Cardiac fibroblast (primary cell): ENCODE results near the gene PARP4.
"Not testable (repeated sequence)": the region's sequence is repeated elsewhere in the genome, so short reads cannot be mapped to it uniquely, and the experiment has no call there.

Experiments used
- DNase-seq, 2 donors: peaks; one replicate each; pipeline versions ENCODE4 v3.0.0 to v3.0.0-alpha.2; 2010; ENCODE audit warnings: low read depth in 2 of 2
- H3K4me3 ChIP-seq, 2 donors: replicated peaks in 1 of 2; 1 replicate in 1 of 2; 2 replicates in 1 of 2; pipeline ENCODE4 v1.5.1; 2011; ENCODE audit warnings: low read depth in 2 of 2, low read length in 2 of 2, mild to moderate bottlenecking in 2 of 2, moderate library complexity in 1 of 2
- TF ChIP-seq, protein P1 (sequence below): IDR thresholded peaks from one replicate; pipeline ENCODE4 v1.5.1; 2011; ENCODE audit warnings: low read depth, mild to moderate bottlenecking, low read length, inconsistent platforms

PARP4 gene

DNA sequence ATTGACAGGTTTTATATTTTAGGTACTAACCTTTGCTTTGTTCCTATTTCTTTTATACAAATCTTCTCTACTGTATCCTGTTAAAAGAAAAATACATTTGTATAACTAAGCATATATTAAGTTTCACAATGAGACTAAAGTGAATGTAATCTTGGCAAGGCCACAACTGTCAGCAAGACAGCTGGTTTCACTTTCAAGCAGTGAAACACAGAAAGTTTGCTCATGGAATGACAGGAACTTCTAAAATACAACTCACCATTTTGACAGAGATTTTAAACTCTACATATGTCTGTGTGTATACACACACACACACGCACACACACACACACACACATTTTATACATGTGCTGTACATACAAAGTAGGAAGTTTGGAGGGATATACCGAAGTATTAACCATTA, 53.3 kb downstream of the PARP4 start:
- H3K4me3 ChIP-seq = no peak overlapping the region
- TF ChIP-seq, protein P1, sequence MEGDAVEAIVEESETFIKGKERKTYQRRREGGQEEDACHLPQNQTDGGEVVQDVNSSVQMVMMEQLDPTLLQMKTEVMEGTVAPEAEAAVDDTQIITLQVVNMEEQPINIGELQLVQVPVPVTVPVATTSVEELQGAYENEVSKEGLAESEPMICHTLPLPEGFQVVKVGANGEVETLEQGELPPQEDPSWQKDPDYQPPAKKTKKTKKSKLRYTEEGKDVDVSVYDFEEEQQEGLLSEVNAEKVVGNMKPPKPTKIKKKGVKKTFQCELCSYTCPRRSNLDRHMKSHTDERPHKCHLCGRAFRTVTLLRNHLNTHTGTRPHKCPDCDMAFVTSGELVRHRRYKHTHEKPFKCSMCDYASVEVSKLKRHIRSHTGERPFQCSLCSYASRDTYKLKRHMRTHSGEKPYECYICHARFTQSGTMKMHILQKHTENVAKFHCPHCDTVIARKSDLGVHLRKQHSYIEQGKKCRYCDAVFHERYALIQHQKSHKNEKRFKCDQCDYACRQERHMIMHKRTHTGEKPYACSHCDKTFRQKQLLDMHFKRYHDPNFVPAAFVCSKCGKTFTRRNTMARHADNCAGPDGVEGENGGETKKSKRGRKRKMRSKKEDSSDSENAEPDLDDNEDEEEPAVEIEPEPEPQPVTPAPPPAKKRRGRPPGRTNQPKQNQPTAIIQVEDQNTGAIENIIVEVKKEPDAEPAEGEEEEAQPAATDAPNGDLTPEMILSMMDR = no peak
- peak; percentile 70 to 85 for DNase-seq

DNA sequence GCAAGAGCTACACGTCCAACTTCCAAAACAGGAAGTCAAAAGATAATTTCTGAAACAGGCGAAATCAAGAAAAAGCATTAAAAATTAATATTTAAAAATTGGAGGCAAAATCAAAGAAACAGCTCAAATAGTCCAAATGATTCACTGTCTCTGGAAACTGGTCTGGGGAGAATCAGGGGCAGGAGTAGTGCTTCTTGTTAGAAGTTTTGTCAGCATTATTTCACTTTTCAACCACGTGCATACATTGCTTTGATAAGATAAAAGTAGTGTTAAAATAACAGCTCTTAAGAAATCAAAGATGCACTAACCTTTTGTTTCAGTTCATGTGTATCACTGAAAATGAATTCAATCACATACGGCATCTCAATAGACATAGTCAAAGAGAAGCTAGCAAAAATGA, 53.8 kb downstream of the PARP4 start:
- DNase-seq = peak in 1 of 2 donors; percentile 33
- TF ChIP-seq, protein P1 = no peak
- H3K4me3 ChIP-seq = no peak overlapping the region

DNA sequence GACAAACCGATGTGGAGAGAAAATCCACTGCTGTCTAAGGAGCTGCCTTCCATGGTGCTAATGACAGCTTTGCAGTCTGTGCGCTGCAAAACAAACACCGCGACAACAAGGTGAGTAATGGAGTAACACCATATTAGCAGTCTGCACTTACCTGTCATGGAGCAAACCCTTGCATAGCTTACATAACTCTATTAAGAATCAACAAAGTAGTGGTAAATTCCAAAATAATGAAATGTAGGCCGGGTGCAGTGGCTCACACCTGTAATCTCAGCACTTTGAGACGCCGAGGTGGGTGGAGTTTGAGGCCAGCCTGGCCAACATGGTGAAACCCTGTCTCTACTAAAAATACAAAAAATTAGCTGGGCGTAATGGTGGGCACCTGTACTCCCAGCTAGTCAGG, 56.2 kb downstream of the PARP4 start:
- H3K4me3 ChIP-seq = no peak overlapping the region
- TF ChIP-seq, protein P1 = no peak
- DNase-seq = no peak

- DNase-seq = no peak
- no peak overlapping the region for H3K4me3 ChIP-seq
- TF ChIP-seq, protein P1 = no peak
Measured at GRCh38 chr13:24454056-24454455, 58.5 kb downstream of the PARP4 start.

- TF ChIP-seq, protein P1 = no peak
- no peak overlapping the region for H3K4me3 ChIP-seq
- DNase-seq = no peak
Measured at GRCh38 chr13:24452044-24452443, 60.5 kb downstream of the PARP4 start.

- no peak overlapping the region for H3K4me3 ChIP-seq
- DNase-seq = peak in 1 of 2 donors; percentile 34
- TF ChIP-seq, protein P1 = no peak
Measured at GRCh38 chr13:24450530-24450929, 62.0 kb downstream of the PARP4 start.

DNA sequence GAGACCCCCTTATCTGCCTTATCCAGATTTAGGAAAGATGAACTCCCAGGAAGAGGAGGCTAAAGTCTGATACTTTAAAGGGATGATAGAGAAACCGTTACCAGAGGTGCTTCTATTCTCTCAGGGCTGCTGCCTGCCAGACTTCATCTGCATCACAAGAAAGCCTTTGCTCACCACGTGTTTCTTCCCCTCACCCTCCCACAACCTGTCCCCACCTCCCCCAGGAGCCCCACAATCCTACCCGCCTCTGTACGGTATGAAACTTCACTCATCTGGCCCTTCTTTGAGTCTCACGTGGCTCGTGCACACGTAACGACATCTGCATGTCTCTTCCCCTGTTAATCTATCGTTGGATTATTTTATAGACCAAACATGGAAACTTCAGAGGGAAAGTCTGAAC, 67.7 kb downstream of the PARP4 start:
- H3K4me3 ChIP-seq, DNase-seq: not testable (repeated sequence)
